ENCODE data around the gene KANSL1.
"Not testable (repeated sequence)": the region's sequence is repeated elsewhere in the genome, so short reads cannot be mapped to it uniquely, and the experiment has no call there.

- TF ChIP-seq EZH2 (IDR thresholded peaks at IDR 0.05; ENCODE audit: insufficient read depth, poor library complexity, severe bottlenecking); EZH2phosphoT487 (IDR thresholded peaks at IDR 0.05; ENCODE audit: insufficient read depth, low read depth): not testable (repeated sequence)
Measured at GRCh38 chr17:46019408-46019925, 173.8 kb downstream of the KANSL1 start.

Measured in GM23248 (cell line).